ENCODE results near the gene DEDD2. TPM values are rescaled to one million over a fixed set of nuclear protein-coding genes. Genes with fewer than 3 reads are reported as not detected.

DEDD2 gene
- total RNA-seq, 1 donor from 2014 or later: 26.1 TPM

DNA sequence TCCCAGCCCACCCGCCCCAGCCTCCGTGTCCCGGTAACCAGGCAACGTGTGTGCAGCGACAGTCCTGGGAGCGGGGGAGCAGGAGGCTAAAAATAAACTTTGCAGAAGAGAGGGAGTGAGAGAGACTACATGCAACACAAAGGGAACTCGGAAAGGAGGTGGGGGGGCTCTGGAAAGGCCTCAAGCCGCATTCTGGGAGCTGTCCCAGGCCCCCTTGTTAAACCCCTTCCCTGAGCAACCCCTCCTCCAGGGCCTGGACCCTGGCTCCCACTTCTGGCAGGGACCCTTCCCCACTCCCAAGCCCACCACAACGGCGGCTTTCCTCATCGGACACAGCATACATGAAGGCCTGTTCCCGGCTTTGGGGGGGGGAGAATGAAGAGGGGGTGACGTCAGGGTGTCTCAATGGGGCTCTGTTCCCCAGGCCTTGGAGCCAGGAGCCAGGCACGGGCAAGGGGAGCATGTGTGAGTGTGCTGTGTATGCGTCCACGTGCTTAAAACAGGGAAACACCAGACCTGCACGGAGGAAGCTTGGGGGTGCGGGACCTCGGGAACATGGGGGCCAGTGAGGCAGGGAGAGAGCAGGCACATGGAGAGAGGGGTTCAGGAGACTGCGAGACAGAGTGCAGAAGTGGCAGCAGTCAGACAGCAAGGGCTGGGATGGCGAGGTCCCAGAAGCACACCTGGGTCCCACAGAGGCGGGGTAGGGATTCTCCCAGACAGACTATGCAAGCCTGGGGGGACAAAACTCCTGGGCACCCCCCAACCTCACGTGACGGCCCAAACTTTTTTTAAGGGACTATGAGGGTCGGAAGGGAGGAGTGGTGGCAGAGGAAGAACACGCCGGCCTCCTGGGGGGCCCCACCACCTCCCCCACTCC, 35.1 kb upstream of the DEDD2 start:
- peaks cover 28% of the 10 kb centered on the region for H3K4me1 Mint-ChIP-seq
- ChIA-PET POLR2A (interaction anchor here (0.9 to 3.9 kb wide), 6 partner anchors 10 to 139 kb away, joined by 3 to 19 read pairs (median 4); partner anchors contain the start of genes CIC, GSK3A, PAFAH1B3 and PRR19), CTCF (no interaction called here)
- H3K36me3 Mint-ChIP-seq (ENCODE audit: low read depth): peaks cover 13% of the 10 kb centered on the region
- TF ChIP-seq, protein P1, sequence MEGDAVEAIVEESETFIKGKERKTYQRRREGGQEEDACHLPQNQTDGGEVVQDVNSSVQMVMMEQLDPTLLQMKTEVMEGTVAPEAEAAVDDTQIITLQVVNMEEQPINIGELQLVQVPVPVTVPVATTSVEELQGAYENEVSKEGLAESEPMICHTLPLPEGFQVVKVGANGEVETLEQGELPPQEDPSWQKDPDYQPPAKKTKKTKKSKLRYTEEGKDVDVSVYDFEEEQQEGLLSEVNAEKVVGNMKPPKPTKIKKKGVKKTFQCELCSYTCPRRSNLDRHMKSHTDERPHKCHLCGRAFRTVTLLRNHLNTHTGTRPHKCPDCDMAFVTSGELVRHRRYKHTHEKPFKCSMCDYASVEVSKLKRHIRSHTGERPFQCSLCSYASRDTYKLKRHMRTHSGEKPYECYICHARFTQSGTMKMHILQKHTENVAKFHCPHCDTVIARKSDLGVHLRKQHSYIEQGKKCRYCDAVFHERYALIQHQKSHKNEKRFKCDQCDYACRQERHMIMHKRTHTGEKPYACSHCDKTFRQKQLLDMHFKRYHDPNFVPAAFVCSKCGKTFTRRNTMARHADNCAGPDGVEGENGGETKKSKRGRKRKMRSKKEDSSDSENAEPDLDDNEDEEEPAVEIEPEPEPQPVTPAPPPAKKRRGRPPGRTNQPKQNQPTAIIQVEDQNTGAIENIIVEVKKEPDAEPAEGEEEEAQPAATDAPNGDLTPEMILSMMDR (IDR thresholded peaks at IDR 0.05): no peak
- H3K9me3 Mint-ChIP-seq: no peaks in the 10 kb centered on the region
- intact Hi-C loops (cut with micrococcal nuclease): loop anchor here (1.0 kb wide), 1 partner anchor 8 kb away; no protein-coding TSS in a partner anchor
- ATAC-seq (ENCODE audit: low read depth): no peak
- H3K27me3 Mint-ChIP-seq: peaks cover 5% of the 10 kb centered on the region
- peak overlapping the region; percentile 80 for H3K4me3 Mint-ChIP-seq
- H3K27ac Mint-ChIP-seq: peak overlapping the region; percentile 74
- DNase-seq: no peak

- ChIA-PET CTCF (no interaction called here), POLR2A (interaction anchor here (0.5 to 3.9 kb wide), 8 partner anchors 9 to 138 kb away, joined by 3 to 19 read pairs (median 5); partner anchors contain the start of genes CIC, GSK3A, PAFAH1B3 and PRR19)
- intact Hi-C loops (cut with micrococcal nuclease): no loop called here
- peak overlapping the region; percentile 12 for H3K27ac Mint-ChIP-seq
- peak overlapping the region; percentile 80 for H3K4me3 Mint-ChIP-seq
- ATAC-seq (ENCODE audit: low read depth): no peak
- TF ChIP-seq, protein P1 (IDR thresholded peaks at IDR 0.05): no peak
- DNase-seq: no peak
- peaks cover 13% of the 10 kb centered on the region for H3K36me3 Mint-ChIP-seq (ENCODE audit: low read depth)
- peaks cover 5% of the 10 kb centered on the region for H3K27me3 Mint-ChIP-seq
- no peaks in the 10 kb centered on the region for H3K9me3 Mint-ChIP-seq
- peaks cover 29% of the 10 kb centered on the region for H3K4me1 Mint-ChIP-seq
Observed at GRCh38 chr19:42251572-42252358, 34.3 kb upstream of the DEDD2 start.

- no peak for DNase-seq
- no peaks in the 10 kb centered on the region for H3K9me3 Mint-ChIP-seq
- peaks cover 13% of the 10 kb centered on the region for H3K36me3 Mint-ChIP-seq (ENCODE audit: low read depth)
- H3K4me3 Mint-ChIP-seq: no peak overlapping the region
- intact Hi-C loops (cut with micrococcal nuclease): no loop called here
- POLR2A ChIA-PET: interaction anchor here (0.7 to 3.9 kb wide), 5 partner anchors 8 to 137 kb away, joined by 3 to 19 read pairs (median 6); partner anchors contain the start of genes CIC and GSK3A
- peaks cover 29% of the 10 kb centered on the region for H3K4me1 Mint-ChIP-seq
- H3K27me3 Mint-ChIP-seq: peaks cover under 1% of the 10 kb centered on the region
- peak overlapping the region; percentile 12 for H3K27ac Mint-ChIP-seq
- ATAC-seq (ENCODE audit: low read depth): no peak
- TF ChIP-seq, protein P1 (IDR thresholded peaks at IDR 0.05): no peak
- CTCF ChIA-PET: no interaction called here
Observed at GRCh38 chr19:42250666-42251531, 33.4 kb upstream of the DEDD2 start.

DNA sequence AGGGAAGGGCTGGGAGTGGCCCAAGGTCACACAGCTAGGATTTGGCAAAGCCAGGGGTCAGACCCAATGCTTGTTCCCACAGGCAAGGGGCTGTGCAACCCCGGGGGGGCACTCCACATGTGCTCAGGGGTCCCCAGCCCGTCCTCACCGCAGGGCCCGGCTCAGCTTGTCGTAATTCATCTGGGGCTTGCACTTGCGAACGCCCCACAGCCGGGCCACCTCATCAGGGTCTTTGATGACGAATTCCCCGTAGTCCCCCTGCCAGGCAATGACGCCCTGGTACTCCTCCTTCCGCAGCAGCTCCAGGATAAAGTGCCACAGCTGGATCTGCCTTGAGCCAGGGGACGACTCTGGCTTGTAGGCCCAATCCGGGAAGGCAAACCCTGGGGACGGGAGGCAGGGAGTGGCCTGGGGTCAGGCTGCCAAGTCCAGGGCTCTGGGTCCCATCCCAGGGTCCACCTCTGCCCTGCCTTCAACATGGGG, 32.7 kb upstream of the DEDD2 start:
- no peak overlapping the region for H3K4me3 Mint-ChIP-seq
- H3K27me3 Mint-ChIP-seq: no peaks in the 10 kb centered on the region
- H3K36me3 Mint-ChIP-seq (ENCODE audit: low read depth): peaks cover 13% of the 10 kb centered on the region
- ChIA-PET CTCF (interaction anchor here (0.7 kb wide), 1 partner anchor 142 kb away, joined by 3 read pairs; no protein-coding TSS in a partner anchor), POLR2A (interaction anchor here (0.6 to 3.9 kb wide), 2 partner anchors 20 to 49 kb away, joined by 4 to 19 read pairs; partner anchors contain the start of gene CIC)
- DNase-seq (no peak), ATAC-seq (ENCODE audit: low read depth) (no peak)
- H3K9me3 Mint-ChIP-seq: no peaks in the 10 kb centered on the region
- peaks cover 30% of the 10 kb centered on the region for H3K4me1 Mint-ChIP-seq
- intact Hi-C loops (cut with micrococcal nuclease): no loop called here
- TF ChIP-seq, protein P1 (IDR thresholded peaks at IDR 0.05): no peak
- H3K27ac Mint-ChIP-seq: no peak overlapping the region

Measured in activated B cell treated with CpG ODN at 0.5 μM for 24 hours (primary cell).